GM23248 (cell line): ENCODE measurements around the gene PDE4DIP. TPM values are rescaled to one million over a fixed set of nuclear protein-coding genes. Genes with fewer than 3 reads are reported as not detected.
"Not testable (repeated sequence)": the region's sequence is repeated elsewhere in the genome, so short reads cannot be mapped to it uniquely, and the experiment has no call there.

Experiments used
- DNase-seq: peaks from one replicate; pipeline ENCODE4 v3.0.0-alpha.2; 2015
- H2AFZ ChIP-seq: fragments of 200-600 bp; sonication (generic); 2 replicates; pipeline ENCODE4 v1.6.1; 2016; ENCODE audit warnings: antibody characterized with exemption
- H3F3A ChIP-seq: fragments of 200-600 bp; sonication (generic); 2 replicates; pipeline ENCODE4 v1.6.1; 2016; ENCODE audit warnings: mild to moderate bottlenecking, antibody characterized with exemption, mixed run types; ENCODE audit not compliant: insufficient read depth
- H3K27ac ChIP-seq: fragments of 200-600 bp; sonication (generic); 2 replicates; pipeline ENCODE4 v1.5.1; 2016; ENCODE audit warnings: mild to moderate bottlenecking
- H3K27me3 ChIP-seq: fragments of 200-600 bp; sonication (generic); replicated peaks from 2 replicates; pipeline ENCODE4 v1.6.1; 2016; ENCODE audit warnings: mild to moderate bottlenecking; ENCODE audit not compliant: insufficient read depth
- H3K36me3 ChIP-seq: fragments of 200-600 bp; sonication (generic); 2 replicates; pipeline ENCODE4 v1.6.1; 2016; ENCODE audit warnings: low read depth, mild to moderate bottlenecking
- H3K4me1 ChIP-seq: fragments of 200-600 bp; sonication (generic); 2 replicates; pipeline ENCODE4 v1.6.1; 2016; ENCODE audit warnings: mild to moderate bottlenecking; ENCODE audit not compliant: insufficient read depth
- H3K4me2 ChIP-seq: fragments of 200-600 bp; sonication (generic); one replicate; pipeline ENCODE4 v1.6.1; 2016; ENCODE audit warnings: mild to moderate bottlenecking; ENCODE audit not compliant: unreplicated experiment
- H3K4me3 ChIP-seq: fragments of 200-600 bp; sonication (generic); 2 replicates; pipeline ENCODE4 v1.5.1; 2016; ENCODE audit warnings: mild to moderate bottlenecking
- H3K79me2 ChIP-seq: fragments of 200-600 bp; sonication (generic); 2 replicates; pipeline ENCODE4 v1.6.1; 2016; ENCODE audit warnings: mild to moderate bottlenecking; ENCODE audit not compliant: insufficient read depth
- H3K9ac ChIP-seq: fragments of 200-600 bp; sonication (generic); 2 replicates; pipeline ENCODE4 v1.6.1; 2016; ENCODE audit warnings: mild to moderate bottlenecking
- H3K9me2 ChIP-seq: fragments of 200-600 bp; sonication (generic); 2 replicates; pipeline ENCODE4 v1.6.1; 2016; ENCODE audit warnings: mixed run types, mild to moderate bottlenecking, moderate library complexity; ENCODE audit not compliant: insufficient read depth
- H3K9me3 ChIP-seq: fragments of 200-600 bp; sonication (generic); one replicate; pipeline ENCODE4 v1.6.1; 2017; ENCODE audit warnings: low read depth
- H4K20me1 ChIP-seq: fragments of 200-600 bp; sonication (generic); 2 replicates; pipeline ENCODE4 v1.6.0; 2016; ENCODE audit not compliant: insufficient read depth
- WGBS, 2 experiments: methylation state at CpG; one replicate each; pipeline ENCODE4 v1.1.6; 2015 to 2017; ENCODE audit warnings: low lambda C conversion rate in 2 of 2, low coverage in 1 of 2; ENCODE audit errors: missing lambda C conversion rate in 2 of 2; 5-methylcytosine and 5-hydroxymethylcytosine counted together
- in situ Hi-C: fragments of 300-500 bp; cut with MboI; formaldehyde crosslinking; loops from 2 replicates; pipeline ENCODE4 v1.15.0; 2020
- polyA plus RNA-seq: library from polyadenylated mRNA; unstranded; fragments of >200 nt; fragmentation: Nextera tagmentation; extraction: Ambion mirVana; gene quantifications from 2 replicates; pipeline ENCODE4 v1.2.1, GENCODE V29; 2016
- total RNA-seq: library from RNA; depleted of rRNA; stranded (reverse); fragments of >200 nt; shearing (Covaris generic); gene quantifications from 2 replicates; pipeline ENCODE4 v1.2.3, GENCODE V29; 2014

PDE4DIP gene
- total and polyA plus RNA-seq, 2 experiments from 2014 or later, result 115 to 128 TPM

- H3K4me2 ChIP-seq, H2AFZ ChIP-seq, H3K4me3 ChIP-seq, DNase-seq, H3K79me2 ChIP-seq, H3K9me2 ChIP-seq, H3K27me3 ChIP-seq, in situ Hi-C loops, H3K9me3 ChIP-seq, H4K20me1 ChIP-seq, H3K4me1 ChIP-seq, H3K36me3 ChIP-seq: not testable (repeated sequence)
- 41 to 50% methylated on average over 1 of the region's 2 CpGs for WGBS, 2 experiments
- H3F3A ChIP-seq, result peaks cover 24% of the 10 kb centered on the region
- H3K27ac ChIP-seq, result peak overlapping the region; percentile 90
- peak overlapping the region; percentile 67 for H3K9ac ChIP-seq
These were observed 147.6 kb downstream of the PDE4DIP start for GRCh38 chr1:148991818-148992217.

GRCh38 chr1:148992364-148992763, 148.1 kb downstream of the PDE4DIP start:
- DNase-seq, H4K20me1 ChIP-seq, H3K79me2 ChIP-seq, H2AFZ ChIP-seq, H3K9me3 ChIP-seq, H3K9ac ChIP-seq, in situ Hi-C loops, H3K27me3 ChIP-seq, H3K4me3 ChIP-seq, H3K4me2 ChIP-seq, H3K4me1 ChIP-seq, H3K9me2 ChIP-seq, H3K36me3 ChIP-seq: not testable (repeated sequence)
- WGBS, 2 experiments, result 0 to 2% methylated on average over 1 to 2 of the region's 2 CpGs
- Histone ChIP-seq H3K27ac (peak overlapping the region; percentile 90), H3F3A (peaks cover 22% of the 10 kb centered on the region)

- H3K4me2 ChIP-seq, H3K9me3 ChIP-seq, H3K4me1 ChIP-seq, H3K79me2 ChIP-seq, H3K36me3 ChIP-seq, H3K4me3 ChIP-seq, H3F3A ChIP-seq, H4K20me1 ChIP-seq, in situ Hi-C loops, H2AFZ ChIP-seq, H3K9me2 ChIP-seq, H3K27ac ChIP-seq, DNase-seq, H3K9ac ChIP-seq, H3K27me3 ChIP-seq: not testable (repeated sequence)
- WGBS, 2 experiments, result 99% methylated on average over 4 to 5 of the region's 5 CpGs
These were observed 152.4 kb downstream of the PDE4DIP start for GRCh38 chr1:148996449-148997224.

- H3K9me2 ChIP-seq, H3K4me1 ChIP-seq, H3K9me3 ChIP-seq, DNase-seq, H3K36me3 ChIP-seq, H3K79me2 ChIP-seq, in situ Hi-C loops, H3K27ac ChIP-seq, H3K4me3 ChIP-seq, H3K9ac ChIP-seq, H3K4me2 ChIP-seq, H3K27me3 ChIP-seq, H3F3A ChIP-seq, H2AFZ ChIP-seq, H4K20me1 ChIP-seq: not testable (repeated sequence)
- WGBS, 2 experiments, result 80 to 100% methylated on average over 2 to 4 of the region's 6 CpGs
These were observed 153.2 kb downstream of the PDE4DIP start for GRCh38 chr1:148997405-148997804.

GRCh38 chr1:149002664-149003063, 158.4 kb downstream of the PDE4DIP start:
- H3K4me2 ChIP-seq, H3K36me3 ChIP-seq, H3K27me3 ChIP-seq, H3K4me1 ChIP-seq, H3K27ac ChIP-seq, H3K9me3 ChIP-seq, H3K9ac ChIP-seq, H3K4me3 ChIP-seq, H3F3A ChIP-seq, H4K20me1 ChIP-seq, in situ Hi-C loops, H2AFZ ChIP-seq, DNase-seq, H3K9me2 ChIP-seq, H3K79me2 ChIP-seq: not testable (repeated sequence)
- WGBS, 2 experiments, result 44 to 100% methylated on average over 1 of the region's 8 CpGs

- H4K20me1 ChIP-seq, H3K9me3 ChIP-seq, H3K79me2 ChIP-seq, H3K4me3 ChIP-seq, H3K27me3 ChIP-seq, H3K9ac ChIP-seq, H3K27ac ChIP-seq, H3K36me3 ChIP-seq, H3K4me1 ChIP-seq, H3K9me2 ChIP-seq, H3K4me2 ChIP-seq, DNase-seq, H3F3A ChIP-seq, H2AFZ ChIP-seq, in situ Hi-C loops: not testable (repeated sequence)
- no CpG with 5 or more reads among the region's 4 CpGs for WGBS, 2 experiments
These were observed 164.1 kb downstream of the PDE4DIP start for GRCh38 chr1:149008326-149008725.

- H3K4me1 ChIP-seq, H3K9ac ChIP-seq, in situ Hi-C loops, H3F3A ChIP-seq, H4K20me1 ChIP-seq, DNase-seq, H3K9me3 ChIP-seq, H3K36me3 ChIP-seq, H3K27ac ChIP-seq, H3K27me3 ChIP-seq, H2AFZ ChIP-seq, H3K4me3 ChIP-seq, H3K9me2 ChIP-seq, H3K79me2 ChIP-seq, H3K4me2 ChIP-seq: not testable (repeated sequence)
- 77 to 97% methylated on average over 2 of the region's 2 CpGs for WGBS, 2 experiments
These were observed 164.5 kb downstream of the PDE4DIP start for GRCh38 chr1:149008769-149009168.

- H3K79me2 ChIP-seq, H3K9me3 ChIP-seq, H3K4me1 ChIP-seq, in situ Hi-C loops, H3K4me3 ChIP-seq, H3K36me3 ChIP-seq, H3K27me3 ChIP-seq, H3K9me2 ChIP-seq, H3K9ac ChIP-seq, H2AFZ ChIP-seq, H3K27ac ChIP-seq, DNase-seq, H3K4me2 ChIP-seq, H3F3A ChIP-seq, H4K20me1 ChIP-seq: not testable (repeated sequence)
- 91 to 100% methylated on average over 3 of the region's 3 CpGs for WGBS, 2 experiments
These were observed 165.5 kb downstream of the PDE4DIP start for GRCh38 chr1:149009761-149010160.
